Measurements from ENCODE around the gene EVA1C. TPM values are rescaled to one million over a fixed set of nuclear protein-coding genes. Genes with fewer than 3 reads are reported as not detected.

The EVA1C gene
- total and polyA plus RNA-seq, 10 of the 15 experiments (the other 5 are each of a cell fraction or from before 2014, with no cell fraction given) = 0.13 to 0.56 (median 0.34) TPM; not detected in 7

GRCh38 chr21:32457962-32458361 is 45.5 kb downstream of the EVA1C start (continued):
- TF ChIP-seq CEBPZ (IDR thresholded peaks at IDR 0.05; ENCODE audit: low read depth, low read length) (no peak), POLR2A (IDR thresholded peaks at IDR 0.05; ENCODE audit: low read depth, low read length) (no peak), ZNF622 (IDR thresholded peaks at IDR 0.05) (no peak), STAT3 (IDR thresholded peaks at IDR 0.05; ENCODE audit: low read depth, low read length) (no peak)

- Histone ChIP-seq H3K9ac (ENCODE audit: control insufficient read depth, insufficient read depth, low read length) (no peak overlapping the region), H3K9me3 (replicated peaks; ENCODE audit: control insufficient read depth, insufficient read depth, low read length) (no peaks in the 10 kb centered on the region), H4K20me1 (ENCODE audit: control insufficient read depth, insufficient read depth) (no peaks in the 10 kb centered on the region), H3K36me3 (ENCODE audit: control insufficient read depth in 2 of 2, insufficient read depth in 2 of 2, low read length in 1 of 2) (no peaks in the 10 kb centered on the region), H2AFZ (ENCODE audit: control insufficient read depth, low read depth, low read length) (no peak overlapping the region), H3K4me2 (ENCODE audit: control insufficient read depth, insufficient read depth) (no peak overlapping the region), H3K79me2 (ENCODE audit: control insufficient read depth, insufficient read depth, low read length) (no peaks in the 10 kb centered on the region), H3K4me1 (ENCODE audit: control insufficient read depth, insufficient read depth, low read length) (no peaks in the 10 kb centered on the region), H3K27ac (ENCODE audit: control insufficient read depth, insufficient read depth) (no peak overlapping the region), H3K27me3 (replicated peaks in 1 of 2; ENCODE audit: control insufficient read depth in 2 of 2, insufficient read depth in 2 of 2, low read length in 1 of 2) (no peaks in the 10 kb centered on the region; a peak in 1 of 4 replicates), H3K4me3 (no peak overlapping the region)
- SMC1A ChIA-PET (ENCODE audit: uncharacterized antibody, unreplicated experiment) = interaction anchor here (0.7 kb wide), 1 partner anchor 108 kb away, joined by 3 read pairs; no protein-coding TSS in a partner anchor
- no TSS peak for BruUV-seq (replicated peaks)
- in situ Hi-C loops (cut with MboI) (no loop called here), intact Hi-C loops (cut with micrococcal nuclease; ENCODE audit: unreplicated experiment) (no loop called here)
- POLR2A ChIA-PET = no interaction called here
- WGBS (ENCODE audit: insufficient coverage, insufficient replicate concordance, low lambda C conversion rate, missing lambda C conversion rate) = 44% methylated on average over 5 of the region's 5 CpGs
- TF ChIP-seq MTA3 (IDR thresholded peaks at IDR 0.05; ENCODE audit: borderline replicate concordance, low read length) = no peak
- no peak for TF ChIP-seq MTA2 (IDR thresholded peaks at IDR 0.05; ENCODE audit: low read depth)
- no peak for TF ChIP-seq YY1 (IDR thresholded peaks at IDR 0.05; ENCODE audit: low read depth, low read length)
- TF ChIP-seq RFX5 (IDR thresholded peaks at IDR 0.05; ENCODE audit: low read depth, low read length) = no peak
- no peak for TF ChIP-seq PKNOX1 (IDR thresholded peaks at IDR 0.05)
- no peak for TF ChIP-seq TCF12 (IDR thresholded peaks at IDR 0.05; ENCODE audit: low read depth, low read length)
- no peak for TF ChIP-seq E4F1 (IDR thresholded peaks at IDR 0.05; ENCODE audit: borderline replicate concordance, partially characterized antibody)
- no peak for TF ChIP-seq CBX5 (IDR thresholded peaks at IDR 0.05; ENCODE audit: low read depth)
- TF ChIP-seq SREBF1 (IDR thresholded peaks at IDR 0.05; ENCODE audit: low read length) = no peak
- TF ChIP-seq USF2 (IDR thresholded peaks at IDR 0.05; ENCODE audit: borderline replicate concordance, low read depth, low read length) = no peak
- no peak for TF ChIP-seq MEF2B (IDR thresholded peaks at IDR 0.05; ENCODE audit: partially characterized antibody, poor library complexity, severe bottlenecking)
- ATAC-seq (no peak), DNase-seq (ENCODE audit: low read depth, low spot score) (no peak), FAIRE-seq (no peak)
- RAD21 ChIA-PET (ENCODE audit: unreplicated experiment) = no interaction called here
- CTCF ChIA-PET = no interaction called here
Observed at GRCh38 chr21:32459972-32460371, 47.5 kb downstream of the EVA1C start.
